HUES48 (cell line): ENCODE data around the gene LRFN4.

Experiments
- H3K27ac ChIP-seq: one replicate; pipeline ENCODE4 v1.7.0; 2013; ENCODE audit warnings: low read depth, low read length, inconsistent platforms
- H3K27me3 ChIP-seq: 2 replicates; pipeline ENCODE4 v1.6.1; 2013; ENCODE audit warnings: mild to moderate bottlenecking, low read length; ENCODE audit not compliant: control insufficient read depth, insufficient read depth
- H3K36me3 ChIP-seq: 2 replicates; pipeline ENCODE4 v1.6.1; 2013; ENCODE audit warnings: low read length; ENCODE audit not compliant: control insufficient read depth, insufficient read depth
- H3K4me1 ChIP-seq: 2 replicates; pipeline ENCODE4 v1.6.1; 2013; ENCODE audit warnings: mild to moderate bottlenecking, low read length; ENCODE audit not compliant: control insufficient read depth, insufficient read depth
- H3K4me3 ChIP-seq: 2 replicates; pipeline ENCODE4 v1.5.1; 2013; ENCODE audit warnings: mild to moderate bottlenecking, low read depth, low read length
- H3K9ac ChIP-seq: 2 replicates; pipeline ENCODE4 v1.6.1; 2013; ENCODE audit warnings: mild to moderate bottlenecking, low read depth, low read length, moderate library complexity
- H3K9me3 ChIP-seq: 2 replicates; pipeline ENCODE4 v1.6.1; 2013; ENCODE audit warnings: low read length; ENCODE audit not compliant: control insufficient read depth, insufficient read depth

Gene LRFN4

DNA sequence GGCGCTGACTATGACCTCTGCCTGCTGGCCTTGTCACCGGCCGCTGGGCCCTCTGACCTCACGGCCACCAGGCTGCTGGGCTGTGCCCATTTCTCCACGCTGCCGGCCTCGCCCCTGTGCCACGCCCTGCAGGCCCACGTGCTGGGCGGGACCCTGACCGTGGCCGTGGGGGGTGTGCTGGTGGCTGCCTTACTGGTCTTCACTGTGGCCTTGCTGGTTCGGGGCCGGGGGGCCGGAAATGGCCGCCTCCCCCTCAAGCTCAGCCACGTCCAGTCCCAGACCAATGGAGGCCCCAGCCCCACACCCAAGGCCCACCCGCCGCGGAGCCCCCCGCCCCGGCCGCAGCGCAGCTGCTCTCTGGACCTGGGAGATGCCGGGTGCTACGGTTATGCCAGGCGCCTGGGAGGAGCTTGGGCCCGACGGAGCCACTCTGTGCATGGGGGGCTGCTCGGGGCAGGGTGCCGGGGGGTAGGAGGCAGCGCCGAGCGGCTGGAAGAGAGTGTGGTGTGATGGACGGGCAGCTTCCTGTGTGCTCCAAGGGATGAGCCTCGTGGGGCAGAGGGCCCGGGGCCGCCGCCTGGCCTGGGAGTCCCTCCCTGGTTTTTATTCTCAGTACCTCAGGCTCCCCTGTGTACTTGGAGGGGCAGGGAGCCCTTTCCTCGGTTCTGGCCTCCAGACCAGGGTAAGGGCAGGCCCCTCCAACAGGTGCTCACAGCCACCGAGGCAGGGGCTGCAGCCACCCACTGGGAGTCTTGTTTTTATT is 3.0 kb downstream of the LRFN4 start:
- peaks cover 4% of the 10 kb centered on the region for H3K4me1 ChIP-seq
- no peaks in the 10 kb centered on the region for H3K9me3 ChIP-seq
- no peaks in the 10 kb centered on the region for H3K27me3 ChIP-seq
- peaks cover 11% of the 10 kb centered on the region for H3K36me3 ChIP-seq
- H3K4me3 ChIP-seq = no peak overlapping the region
- H3K27ac ChIP-seq = no peak overlapping the region
- H3K9ac ChIP-seq = no peak overlapping the region

DNA sequence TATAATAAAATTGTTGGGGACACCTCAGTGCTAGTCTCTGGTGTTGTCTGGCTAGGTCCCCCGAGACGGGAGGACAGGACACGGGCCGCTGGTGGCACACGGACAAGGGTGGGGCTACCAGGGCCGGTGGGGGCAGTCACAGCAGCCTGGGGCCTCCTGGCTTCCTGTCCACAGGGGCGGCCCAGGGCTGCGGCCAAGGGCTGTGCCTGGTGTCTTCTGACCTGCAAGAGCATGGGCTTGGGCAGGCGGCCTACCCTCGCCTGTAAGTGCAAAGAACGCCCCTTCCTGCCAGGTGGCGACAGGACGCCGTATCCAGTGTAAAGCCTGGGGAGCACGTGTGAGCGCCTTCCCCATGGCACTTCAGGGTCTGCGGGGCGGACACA is 3.6 kb downstream of the LRFN4 start:
- Histone ChIP-seq H3K27me3 (no peaks in the 10 kb centered on the region), H3K9me3 (no peaks in the 10 kb centered on the region), H3K9ac (no peak overlapping the region), H3K27ac (no peak overlapping the region), H3K36me3 (peaks cover 11% of the 10 kb centered on the region), H3K4me1 (peaks cover 4% of the 10 kb centered on the region), H3K4me3 (no peak overlapping the region)

DNA sequence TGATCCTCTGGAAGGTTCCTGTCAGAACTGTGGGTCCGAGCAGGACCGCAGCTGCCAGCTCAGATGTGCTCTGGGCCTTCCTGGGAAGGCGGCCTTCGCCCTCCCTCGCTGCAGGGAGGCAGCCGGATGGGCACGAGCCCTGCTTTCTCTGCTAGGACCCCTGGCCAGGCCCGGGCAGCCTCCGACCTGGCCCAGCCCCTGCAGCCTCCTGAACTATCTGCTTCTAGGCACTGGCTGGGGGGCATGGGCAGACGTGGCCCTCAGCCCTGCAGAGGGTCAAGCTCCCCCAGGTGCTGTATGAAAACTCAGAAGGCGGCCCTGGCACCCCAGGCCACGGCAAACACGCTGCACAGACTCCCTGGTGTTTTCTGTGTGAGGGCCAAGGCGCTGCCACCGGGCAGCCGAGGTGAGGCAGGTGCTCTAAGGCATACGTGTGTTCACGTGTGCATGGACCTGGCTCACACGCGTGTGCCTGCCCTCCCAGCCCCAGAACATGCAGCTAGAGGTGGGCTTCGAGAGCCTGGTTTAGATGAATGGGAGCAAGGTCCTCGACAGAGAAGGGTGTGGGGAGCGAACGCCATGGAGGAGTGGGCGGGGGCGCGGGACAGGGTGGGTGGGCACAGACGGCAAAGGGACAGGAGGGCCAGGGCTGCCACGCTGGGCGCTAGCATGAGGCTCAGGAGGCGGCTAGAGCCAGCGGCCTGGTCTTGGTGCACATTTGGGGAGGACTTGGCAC is 4.3 kb downstream of the LRFN4 start:
- Histone ChIP-seq H3K4me1 (no peaks in the 10 kb centered on the region), H3K27me3 (no peaks in the 10 kb centered on the region), H3K27ac (no peak overlapping the region), H3K36me3 (peaks cover 11% of the 10 kb centered on the region), H3K9me3 (no peaks in the 10 kb centered on the region), H3K9ac (no peak overlapping the region), H3K4me3 (no peak overlapping the region)

DNA sequence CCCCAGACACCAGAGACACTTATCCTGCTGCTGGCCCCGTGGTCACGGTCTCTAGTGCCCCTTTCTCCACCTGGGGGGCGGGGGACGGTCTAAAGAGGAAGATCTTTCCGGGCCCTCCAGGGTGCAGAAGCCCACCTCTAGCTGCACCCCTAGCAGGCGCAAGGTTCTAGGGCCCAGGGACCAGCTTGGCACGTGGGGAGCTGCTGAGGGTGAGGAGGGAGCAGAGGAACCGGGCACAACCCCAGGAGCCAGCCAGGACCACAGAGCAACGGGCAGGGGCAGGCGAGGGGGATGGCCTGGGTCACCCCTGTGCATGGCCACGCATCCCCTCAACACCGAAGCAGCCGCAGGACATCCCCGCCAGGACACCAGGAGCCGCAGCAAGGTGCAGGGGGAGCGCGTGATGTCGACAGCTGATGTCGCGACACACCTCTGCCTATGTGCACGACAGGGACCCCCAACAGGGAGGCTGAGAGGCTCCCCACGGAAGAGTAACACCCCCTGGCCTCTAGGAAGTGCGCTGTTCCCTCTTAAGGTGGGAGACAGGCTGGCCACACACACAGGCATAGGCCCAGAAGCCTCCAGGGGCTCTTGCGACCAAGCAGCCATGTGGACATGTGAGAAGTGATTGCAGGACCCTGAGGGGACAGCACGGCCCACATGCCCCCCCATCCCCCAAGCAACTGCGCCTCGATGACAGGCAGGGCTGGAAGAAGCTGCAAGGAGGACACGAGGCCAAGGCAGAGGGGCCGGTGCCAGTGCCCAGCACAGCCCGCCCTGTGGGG is 5.1 kb downstream of the LRFN4 start:
- no peak overlapping the region for H3K4me3 ChIP-seq
- H3K36me3 ChIP-seq = peaks cover 11% of the 10 kb centered on the region
- H3K9ac ChIP-seq = no peak overlapping the region
- no peaks in the 10 kb centered on the region for H3K27me3 ChIP-seq
- H3K9me3 ChIP-seq = no peaks in the 10 kb centered on the region
- no peaks in the 10 kb centered on the region for H3K4me1 ChIP-seq
- no peak overlapping the region for H3K27ac ChIP-seq

DNA sequence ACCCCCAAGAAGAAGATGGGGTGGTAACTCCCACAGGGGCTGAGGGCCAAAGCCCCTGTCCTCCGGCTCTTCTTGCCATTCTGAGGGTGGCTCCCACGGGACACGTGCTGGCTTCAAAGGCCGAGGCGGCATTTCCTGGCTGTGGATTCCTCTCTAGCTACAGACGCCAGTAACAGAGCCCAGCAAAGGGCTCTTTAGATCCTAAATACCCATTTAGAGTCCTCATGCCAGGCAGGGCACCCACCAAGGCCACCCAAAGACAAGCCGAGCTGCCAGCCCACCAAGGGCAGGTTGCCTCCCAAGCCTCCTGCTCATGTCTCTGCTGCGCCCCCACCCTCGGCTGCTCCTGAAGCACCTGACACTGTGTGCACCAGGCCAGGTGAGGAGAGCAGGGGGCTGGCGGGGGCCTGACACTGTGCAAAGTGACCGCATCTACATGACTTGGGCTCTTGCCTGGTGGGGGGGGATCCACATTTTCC is 5.7 kb downstream of the LRFN4 start:
- Histone ChIP-seq H3K27me3 (no peaks in the 10 kb centered on the region), H3K4me3 (no peak overlapping the region), H3K27ac (no peak overlapping the region), H3K9ac (no peak overlapping the region), H3K36me3 (peaks cover 11% of the 10 kb centered on the region), H3K9me3 (no peaks in the 10 kb centered on the region), H3K4me1 (no peaks in the 10 kb centered on the region)

DNA sequence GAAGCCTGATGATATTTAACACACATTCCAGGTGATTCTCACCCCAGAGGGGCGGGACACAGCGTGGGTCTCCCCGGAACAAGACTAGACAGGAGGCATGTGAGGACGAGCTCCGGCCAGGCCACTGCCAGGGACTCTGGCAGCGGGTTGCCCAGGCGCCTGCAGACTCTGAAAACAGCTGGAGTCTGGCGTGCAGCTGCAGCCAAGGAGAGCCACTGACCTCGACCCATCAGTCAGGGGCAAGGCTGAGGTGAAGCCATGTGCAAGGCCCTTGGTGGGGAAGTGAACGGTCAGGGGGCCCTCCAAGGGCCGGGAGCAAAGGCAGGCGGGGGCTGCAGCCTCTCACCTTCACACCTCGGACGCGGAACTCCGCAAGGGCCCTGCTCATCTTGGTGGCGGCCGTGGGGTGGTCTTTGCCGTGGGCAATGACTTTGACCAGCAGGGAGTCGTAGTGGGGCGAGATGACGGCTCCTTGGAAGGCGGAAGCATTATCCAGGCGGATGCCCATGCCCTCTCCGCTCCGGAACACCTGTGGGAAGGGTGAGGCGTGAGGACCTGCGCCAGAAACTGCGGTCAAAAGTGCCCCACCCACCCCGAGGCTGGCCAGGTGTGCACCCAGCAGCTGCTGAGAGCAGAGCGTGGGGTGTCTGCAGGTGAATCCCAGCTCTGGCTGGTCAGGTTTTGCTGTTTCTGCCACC is 6.7 kb downstream of the LRFN4 start:
- peaks cover 11% of the 10 kb centered on the region for H3K36me3 ChIP-seq
- H3K27me3 ChIP-seq = no peaks in the 10 kb centered on the region
- H3K9me3 ChIP-seq = no peaks in the 10 kb centered on the region
- no peak overlapping the region for H3K9ac ChIP-seq
- no peak overlapping the region for H3K27ac ChIP-seq
- no peaks in the 10 kb centered on the region for H3K4me1 ChIP-seq
- H3K4me3 ChIP-seq = no peak overlapping the region

DNA sequence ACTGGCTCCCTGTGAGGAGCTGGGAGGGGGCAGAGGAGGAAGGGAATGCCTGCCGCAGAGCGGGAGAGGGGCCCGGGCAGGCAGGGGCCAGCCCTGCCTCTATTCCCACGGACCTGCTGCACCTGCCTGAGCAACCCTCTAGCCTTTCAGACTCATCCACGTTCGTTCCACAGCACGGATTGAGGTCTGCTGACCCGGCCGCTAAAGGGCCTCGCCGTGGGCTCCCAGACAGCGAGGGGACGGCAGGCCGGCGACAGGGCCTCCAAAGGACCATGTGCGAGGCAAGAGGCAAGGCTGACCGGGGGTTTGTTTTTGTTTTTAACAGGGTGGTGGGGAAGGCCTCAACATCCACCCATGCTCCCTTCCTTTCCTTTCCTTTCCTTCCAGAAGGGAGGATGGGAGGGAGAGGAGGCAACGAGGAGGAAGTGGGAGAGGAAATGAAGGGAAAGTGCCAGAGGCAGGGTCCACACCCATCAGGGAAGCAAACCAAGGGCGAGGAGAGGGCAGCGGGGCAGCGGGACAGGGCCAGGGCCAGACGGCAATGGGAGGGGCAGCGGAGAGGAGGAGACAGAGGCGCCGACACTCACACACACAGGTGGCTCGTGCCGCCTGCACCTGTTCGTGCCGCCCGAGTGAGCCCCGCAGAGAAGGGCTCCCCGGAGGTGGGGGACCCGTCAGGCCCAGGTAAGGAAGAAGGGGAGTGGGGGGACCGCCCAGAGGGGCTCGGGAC is 7.5 kb downstream of the LRFN4 start:
- H3K4me1 ChIP-seq = peaks cover 5% of the 10 kb centered on the region
- no peak overlapping the region for H3K27ac ChIP-seq
- H3K4me3 ChIP-seq = no peak overlapping the region
- H3K27me3 ChIP-seq = no peaks in the 10 kb centered on the region
- peaks cover 3% of the 10 kb centered on the region for H3K36me3 ChIP-seq
- no peaks in the 10 kb centered on the region for H3K9me3 ChIP-seq
- H3K9ac ChIP-seq = no peak overlapping the region

DNA sequence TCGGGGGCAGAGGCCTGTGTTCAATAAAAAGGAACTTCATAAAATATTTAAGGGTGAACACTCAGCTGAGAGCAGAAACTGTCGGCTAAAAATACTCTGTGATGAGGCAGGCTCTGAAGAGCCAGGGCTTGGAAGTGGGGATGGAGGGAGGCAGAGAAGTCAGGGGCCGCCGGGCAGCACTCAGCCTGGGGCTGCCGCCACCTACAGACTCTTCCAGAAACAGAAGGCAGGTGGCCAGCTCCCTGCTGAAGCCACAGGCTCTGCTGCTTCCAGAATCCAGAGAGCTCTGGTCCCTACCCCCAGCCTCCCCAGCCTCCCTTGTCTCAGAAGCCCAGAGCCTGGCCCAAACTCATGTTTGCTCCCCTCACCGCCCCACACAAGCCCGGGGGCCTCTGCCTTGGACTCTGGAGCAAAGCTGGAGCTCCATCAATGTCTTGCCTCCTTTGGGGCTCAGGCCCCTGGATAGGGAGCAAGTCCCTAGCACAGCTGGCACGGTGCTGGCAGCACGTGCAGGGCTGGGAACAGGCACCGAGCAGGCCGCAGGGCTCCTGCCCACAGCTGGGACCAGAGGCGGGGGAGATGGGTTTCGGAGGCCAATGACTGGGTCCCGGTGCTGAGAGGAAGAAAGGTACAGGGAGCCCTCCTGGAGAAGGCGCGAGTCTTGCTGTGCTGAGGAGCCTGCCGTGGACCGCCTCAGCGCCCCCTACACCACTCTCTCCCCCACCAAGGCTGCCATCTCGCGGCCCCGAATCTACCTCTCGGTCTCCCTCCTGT is 8.2 kb downstream of the LRFN4 start:
- Histone ChIP-seq H3K36me3 (no peaks in the 10 kb centered on the region; the same call in none of the 2 replicates), H3K4me3 (no peak overlapping the region), H3K4me1 (peaks cover 5% of the 10 kb centered on the region), H3K27ac (no peak overlapping the region), H3K9me3 (no peaks in the 10 kb centered on the region), H3K27me3 (no peaks in the 10 kb centered on the region), H3K9ac (no peak overlapping the region)

DNA sequence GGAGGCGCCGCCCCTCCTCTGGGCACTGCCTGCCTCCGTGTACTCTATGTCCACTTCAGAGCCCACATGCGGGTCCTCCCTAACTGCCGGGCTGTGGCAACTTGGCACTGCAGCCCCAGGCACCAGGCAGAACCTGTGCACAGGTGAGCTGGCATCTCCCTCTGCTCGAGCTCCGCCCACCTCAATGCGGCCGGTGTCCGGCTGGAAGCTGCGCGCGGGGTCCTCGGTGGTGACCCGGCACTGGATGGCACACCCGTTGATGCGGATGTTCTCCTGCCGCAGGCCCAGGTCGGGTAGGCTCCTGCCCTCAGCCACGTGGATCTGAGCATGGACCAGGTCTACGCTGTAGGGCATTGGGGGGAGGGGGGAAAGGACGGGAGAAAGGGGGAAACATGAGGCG is 9.1 kb downstream of the LRFN4 start:
- no peak overlapping the region for H3K27ac ChIP-seq
- H3K27me3 ChIP-seq = no peaks in the 10 kb centered on the region

More for the DNA sequence above, 9.1 kb downstream of the LRFN4 start:
- no peak overlapping the region for H3K9ac ChIP-seq
- no peaks in the 10 kb centered on the region for H3K9me3 ChIP-seq
- peaks cover 5% of the 10 kb centered on the region for H3K4me1 ChIP-seq
- H3K36me3 ChIP-seq = no peaks in the 10 kb centered on the region; the same call in 1 of the 2 replicates
- H3K4me3 ChIP-seq = no peak overlapping the region
